ENCODE results near the gene SHH.

DNA sequence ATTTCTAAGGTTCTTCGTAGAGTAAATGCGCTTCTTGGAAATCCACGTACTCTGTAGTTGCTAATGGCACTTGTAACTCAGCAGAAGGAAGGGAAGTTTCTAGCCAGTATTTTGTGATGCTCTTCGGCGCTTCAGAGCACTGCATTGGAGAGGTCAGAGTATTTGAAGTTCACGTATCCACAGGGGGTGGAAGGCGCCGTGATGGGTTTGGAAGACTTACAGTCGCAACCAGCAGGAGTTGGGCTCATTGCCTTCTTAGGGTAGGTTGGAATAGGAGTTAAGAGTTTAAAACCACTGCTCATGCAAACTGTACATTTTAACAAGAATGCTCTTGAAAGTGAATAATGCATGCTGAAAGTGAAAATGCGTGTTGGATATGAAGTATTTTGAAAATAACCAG is 49.1 kb downstream of the SHH start:
- TF ChIP-seq GLIS3 (CRISPR knock-in tag; IDR thresholded peaks at IDR 0.05) (no peak), ZFP3 (CRISPR knock-in tag; IDR thresholded peaks at IDR 0.05) (no peak), TSHZ2 (CRISPR knock-in tag; IDR thresholded peaks at IDR 0.05) (no peak), ZNF565 (CRISPR knock-in tag; conservative IDR thresholded peaks at IDR 0.05; ENCODE audit: low read depth) (no peak), TCF4 (CRISPR knock-in tag; IDR thresholded peaks at IDR 0.05; ENCODE audit: borderline replicate concordance) (no peak)

All from SK-N-SH treated with all-trans-retinoic acid at 6 μM for 48 hours (cell line).